Measurements from ENCODE around the gene DDX23.

- TF ChIP-seq POLR2A (IDR thresholded peaks at IDR 0.05): no peak
- peak; percentile 81 to 98 (median 94) for TF ChIP-seq CTCF (IDR thresholded peaks at IDR 0.05)
These were observed 38.9 kb upstream of the DDX23 start for GRCh38 chr12:48890657-48891418.

All from heart left ventricle (tissue), 13 donors.